Neural progenitor cell (in vitro differentiated cells): Measurements from ENCODE around the gene RIPOR3.

ENCODE experiments used
- CTCF ChIP-seq: fragments of 200-600 bp; sonication (generic); IDR thresholded peaks from 2 replicates; pipeline ENCODE4 v1.5.1; 2017; ENCODE audit warnings: antibody characterized with exemption, mild to moderate bottlenecking
- EZH2 ChIP-seq: fragments of 200-600 bp; sonication (generic); IDR thresholded peaks from 2 replicates; pipeline ENCODE4 v1.6.1; 2017; ENCODE audit warnings: antibody characterized with exemption, mild to moderate bottlenecking, moderate library complexity

GRCh38 chr20:50654904-50655303 is 36.4 kb downstream of the RIPOR3 start:
- TF ChIP-seq EZH2 (no peak), CTCF (no peak)
